ENCODE measurements around the gene KCTD7. TPM values are rescaled to one million over a fixed set of nuclear protein-coding genes. Genes with fewer than 3 reads are reported as not detected.

KCTD7 gene
- total RNA-seq, 1 donor from 2014 or later = 11.6 TPM

GRCh38 chr7:66657798-66658197 lies 29.1 kb downstream of the KCTD7 start:
- Histone ChIP-seq H3K9ac (ENCODE audit: low read length) (no peak overlapping the region), H3K9me3 (ENCODE audit: insufficient read depth, low read depth, low read length) (no peaks in the 10 kb centered on the region), H3K4me3 (ENCODE audit: insufficient read depth, low read depth, low read length) (no peak overlapping the region), H3K27me3 (ENCODE audit: insufficient read depth, low read length) (no peaks in the 10 kb centered on the region), H3K36me3 (ENCODE audit: insufficient read depth, low read length) (no peaks in the 10 kb centered on the region), H3K4me1 (ENCODE audit: insufficient read depth, low read length) (no peaks in the 10 kb centered on the region), H3K27ac (ENCODE audit: low read depth, low read length) (no peak overlapping the region), H3K79me2 (ENCODE audit: insufficient read depth, low read length) (peaks cover 78% of the 10 kb centered on the region), H3K4me2 (ENCODE audit: low read length) (no peak overlapping the region), H4K20me1 (ENCODE audit: insufficient read depth, low read length) (peaks cover 11% of the 10 kb centered on the region), H2AFZ (ENCODE audit: low read depth, low read length) (no peak overlapping the region)
- no peak for TF ChIP-seq EZH2 (IDR thresholded peaks at IDR 0.05; ENCODE audit: insufficient read depth, low read length)
- no peak for TF ChIP-seq CTCF (IDR thresholded peaks at IDR 0.05; ENCODE audit: insufficient read depth, low read depth, low read length)
- Mint-ChIP-seq H3K4me3 (ENCODE audit: unreplicated experiment) (no peak overlapping the region), H3K9me3 (ENCODE audit: unreplicated experiment) (no peaks in the 10 kb centered on the region), H3K4me1 (ENCODE audit: low read depth, unreplicated experiment) (peaks cover 9% of the 10 kb centered on the region), H3K36me3 (ENCODE audit: low read depth, unreplicated experiment) (peaks cover 13% of the 10 kb centered on the region), H3K27me3 (ENCODE audit: low read depth, unreplicated experiment) (no peaks in the 10 kb centered on the region), H3K27ac (ENCODE audit: unreplicated experiment) (no peak overlapping the region)
- no peak for FAIRE-seq
- DNase-seq (ENCODE audit: low read depth) = no peak

- Mint-ChIP-seq H3K4me1 (ENCODE audit: low read depth, unreplicated experiment) (no peaks in the 10 kb centered on the region), H3K27ac (ENCODE audit: unreplicated experiment) (no peak overlapping the region), H3K27me3 (ENCODE audit: low read depth, unreplicated experiment) (no peaks in the 10 kb centered on the region), H3K36me3 (ENCODE audit: low read depth, unreplicated experiment) (peaks cover 9% of the 10 kb centered on the region), H3K9me3 (ENCODE audit: unreplicated experiment) (peaks cover 1% of the 10 kb centered on the region), H3K4me3 (ENCODE audit: unreplicated experiment) (no peak overlapping the region)
- H3K9ac ChIP-seq (ENCODE audit: low read length) = no peak overlapping the region
- H3K4me3 ChIP-seq (ENCODE audit: insufficient read depth, low read depth, low read length) = no peak overlapping the region
- no peak for FAIRE-seq
- DNase-seq (ENCODE audit: low read depth) = no peak
- H3K27me3 ChIP-seq (ENCODE audit: insufficient read depth, low read length) = no peaks in the 10 kb centered on the region
- H3K36me3 ChIP-seq (ENCODE audit: insufficient read depth, low read length) = no peaks in the 10 kb centered on the region
- TF ChIP-seq EZH2 (IDR thresholded peaks at IDR 0.05; ENCODE audit: insufficient read depth, low read length) (no peak), CTCF (IDR thresholded peaks at IDR 0.05; ENCODE audit: insufficient read depth, low read depth, low read length) (no peak)
- H3K79me2 ChIP-seq (ENCODE audit: insufficient read depth, low read length) = peaks cover 64% of the 10 kb centered on the region
- no peaks in the 10 kb centered on the region for H3K4me1 ChIP-seq (ENCODE audit: insufficient read depth, low read length)
- H2AFZ ChIP-seq (ENCODE audit: low read depth, low read length) = no peak overlapping the region
- H3K4me2 ChIP-seq (ENCODE audit: low read length) = no peak overlapping the region
- H4K20me1 ChIP-seq (ENCODE audit: insufficient read depth, low read length) = peaks cover 30% of the 10 kb centered on the region
- H3K27ac ChIP-seq (ENCODE audit: low read depth, low read length) = no peak overlapping the region
- no peaks in the 10 kb centered on the region for H3K9me3 ChIP-seq (ENCODE audit: insufficient read depth, low read depth, low read length)
Measured at GRCh38 chr7:66662646-66663264, 34.1 kb downstream of the KCTD7 start.

- DNase-seq (ENCODE audit: low read depth) (no peak), FAIRE-seq (no peak)
- peaks cover 1% of the 10 kb centered on the region for H3K9me3 Mint-ChIP-seq (ENCODE audit: unreplicated experiment)
- peak overlapping the region; percentile 41 for H3K27ac Mint-ChIP-seq (ENCODE audit: unreplicated experiment)
- Histone ChIP-seq H3K9me3 (ENCODE audit: insufficient read depth, low read depth, low read length) (no peaks in the 10 kb centered on the region), H3K27ac (ENCODE audit: low read depth, low read length) (no peak overlapping the region), H3K27me3 (ENCODE audit: insufficient read depth, low read length) (no peaks in the 10 kb centered on the region), H4K20me1 (ENCODE audit: insufficient read depth, low read length) (peaks cover 40% of the 10 kb centered on the region), H3K4me3 (ENCODE audit: insufficient read depth, low read depth, low read length) (no peak overlapping the region), H2AFZ (ENCODE audit: low read depth, low read length) (no peak overlapping the region), H3K4me2 (ENCODE audit: low read length) (no peak overlapping the region), H3K36me3 (ENCODE audit: insufficient read depth, low read length) (no peaks in the 10 kb centered on the region), H3K79me2 (ENCODE audit: insufficient read depth, low read length) (peaks cover 50% of the 10 kb centered on the region), H3K4me1 (ENCODE audit: insufficient read depth, low read length) (no peaks in the 10 kb centered on the region), H3K9ac (ENCODE audit: low read length) (no peak overlapping the region)
- no peak overlapping the region for H3K4me3 Mint-ChIP-seq (ENCODE audit: unreplicated experiment)
- H3K4me1 Mint-ChIP-seq (ENCODE audit: low read depth, unreplicated experiment) = no peaks in the 10 kb centered on the region
- peaks cover 17% of the 10 kb centered on the region for H3K36me3 Mint-ChIP-seq (ENCODE audit: low read depth, unreplicated experiment)
- H3K27me3 Mint-ChIP-seq (ENCODE audit: low read depth, unreplicated experiment) = no peaks in the 10 kb centered on the region
- no peak for TF ChIP-seq EZH2 (IDR thresholded peaks at IDR 0.05; ENCODE audit: insufficient read depth, low read length)
Measured at GRCh38 chr7:66664590-66665293, 36.1 kb downstream of the KCTD7 start.
